ENCODE measurements around the gene SCRG1.

SCRG1 gene

GRCh38 chr4:173398779-173399415 is at the start of gene SCRG1:
Gene SCRG1 (minus strand): TSS chr4:173399116. CDS start chr4:173391414, 7,702 bp downstream.
- DNase-seq = no peak

GRCh38 chr4:173448103-173448502 is 49.2 kb upstream of the SCRG1 start:
- DNase-seq = no peak

- no peak for DNase-seq
Measured at GRCh38 chr4:173446416-173446815, 47.5 kb upstream of the SCRG1 start.

GRCh38 chr4:173443121-173443520 is 44.2 kb upstream of the SCRG1 start:
- no peak for DNase-seq

GRCh38 chr4:173442223-173442932 is 43.5 kb upstream of the SCRG1 start:
- DNase-seq = no peak

- DNase-seq = no peak
Measured at GRCh38 chr4:173440888-173441287, 42.0 kb upstream of the SCRG1 start.

- no peak for DNase-seq
Measured at GRCh38 chr4:173436771-173437265, 37.9 kb upstream of the SCRG1 start.

GRCh38 chr4:173436149-173436579 is 37.2 kb upstream of the SCRG1 start:
- DNase-seq = no peak

GRCh38 chr4:173434231-173434630 is 35.3 kb upstream of the SCRG1 start:
- no peak for DNase-seq

- no peak for DNase-seq
Measured at GRCh38 chr4:173433447-173433846, 34.5 kb upstream of the SCRG1 start.

- DNase-seq = no peak
Measured at GRCh38 chr4:173432430-173432829, 33.5 kb upstream of the SCRG1 start.

GRCh38 chr4:173426064-173426463 is 27.1 kb upstream of the SCRG1 start:
- peak; percentile 27 for DNase-seq

GRCh38 chr4:173424899-173425805 is 26.2 kb upstream of the SCRG1 start:
- no peak for DNase-seq

GRCh38 chr4:173420801-173421200 is 21.9 kb upstream of the SCRG1 start:
- DNase-seq = no peak

- no peak for DNase-seq
Measured at GRCh38 chr4:173420324-173420752, 21.4 kb upstream of the SCRG1 start.

GRCh38 chr4:173418639-173419038 is 19.7 kb upstream of the SCRG1 start:
- no peak for DNase-seq

- DNase-seq = no peak
Measured at GRCh38 chr4:173417833-173418232, 18.9 kb upstream of the SCRG1 start.

GRCh38 chr4:173415885-173416653 is 17.2 kb upstream of the SCRG1 start:
- no peak for DNase-seq

GRCh38 chr4:173415092-173415491 is 16.2 kb upstream of the SCRG1 start:
- DNase-seq = no peak

- no peak for DNase-seq
Measured at GRCh38 chr4:173414456-173414855, 15.5 kb upstream of the SCRG1 start.

GRCh38 chr4:173413036-173413435 is 14.1 kb upstream of the SCRG1 start:
- DNase-seq = no peak

GRCh38 chr4:173411106-173411693 is 12.3 kb upstream of the SCRG1 start:
- no peak for DNase-seq
